Measurements from ENCODE around the gene GPR82.

The GPR82 gene

DNA sequence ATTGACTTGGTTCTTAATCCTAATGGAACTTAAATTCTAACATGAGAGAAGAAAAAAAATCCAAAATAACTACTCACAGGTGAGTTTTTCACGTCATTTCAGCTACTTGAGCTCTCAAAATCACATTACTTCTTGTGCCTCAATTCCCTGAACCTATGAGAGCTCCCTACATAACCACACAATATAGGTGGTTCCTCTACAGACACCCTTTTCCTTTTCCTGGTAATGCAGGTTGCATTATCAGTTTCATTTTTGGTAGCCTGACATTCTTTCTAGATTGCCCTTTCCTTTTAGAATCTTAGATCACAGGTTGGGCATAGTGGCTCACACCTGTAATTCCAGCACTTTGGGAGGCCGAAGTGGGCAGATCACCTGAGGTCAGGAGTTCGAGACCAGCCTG is 31.0 kb upstream of the GPR82 start:
- H3K4me2 ChIP-seq (ENCODE audit: low read length), result no peak overlapping the region
- TF ChIP-seq, protein P1, sequence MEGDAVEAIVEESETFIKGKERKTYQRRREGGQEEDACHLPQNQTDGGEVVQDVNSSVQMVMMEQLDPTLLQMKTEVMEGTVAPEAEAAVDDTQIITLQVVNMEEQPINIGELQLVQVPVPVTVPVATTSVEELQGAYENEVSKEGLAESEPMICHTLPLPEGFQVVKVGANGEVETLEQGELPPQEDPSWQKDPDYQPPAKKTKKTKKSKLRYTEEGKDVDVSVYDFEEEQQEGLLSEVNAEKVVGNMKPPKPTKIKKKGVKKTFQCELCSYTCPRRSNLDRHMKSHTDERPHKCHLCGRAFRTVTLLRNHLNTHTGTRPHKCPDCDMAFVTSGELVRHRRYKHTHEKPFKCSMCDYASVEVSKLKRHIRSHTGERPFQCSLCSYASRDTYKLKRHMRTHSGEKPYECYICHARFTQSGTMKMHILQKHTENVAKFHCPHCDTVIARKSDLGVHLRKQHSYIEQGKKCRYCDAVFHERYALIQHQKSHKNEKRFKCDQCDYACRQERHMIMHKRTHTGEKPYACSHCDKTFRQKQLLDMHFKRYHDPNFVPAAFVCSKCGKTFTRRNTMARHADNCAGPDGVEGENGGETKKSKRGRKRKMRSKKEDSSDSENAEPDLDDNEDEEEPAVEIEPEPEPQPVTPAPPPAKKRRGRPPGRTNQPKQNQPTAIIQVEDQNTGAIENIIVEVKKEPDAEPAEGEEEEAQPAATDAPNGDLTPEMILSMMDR (IDR thresholded peaks at IDR 0.05), result no peak
- H3K27me3 ChIP-seq (ENCODE audit: control insufficient read depth, insufficient read depth, low read length), result no peaks in the 10 kb centered on the region
- no peak overlapping the region for H3K27ac ChIP-seq
- H3K79me2 ChIP-seq, result no peaks in the 10 kb centered on the region
- H3K36me3 ChIP-seq (ENCODE audit: control insufficient read depth, insufficient read depth, low read length), result no peaks in the 10 kb centered on the region
- H3K9me3 ChIP-seq (ENCODE audit: control insufficient read depth, low read length), result no peaks in the 10 kb centered on the region
- no peak overlapping the region for H3K9ac ChIP-seq
- H2AFZ ChIP-seq, result no peak overlapping the region
- no peaks in the 10 kb centered on the region for H3K4me1 ChIP-seq
- H3K4me3 ChIP-seq (ENCODE audit: low read depth, low read length), result no peak overlapping the region

DNA sequence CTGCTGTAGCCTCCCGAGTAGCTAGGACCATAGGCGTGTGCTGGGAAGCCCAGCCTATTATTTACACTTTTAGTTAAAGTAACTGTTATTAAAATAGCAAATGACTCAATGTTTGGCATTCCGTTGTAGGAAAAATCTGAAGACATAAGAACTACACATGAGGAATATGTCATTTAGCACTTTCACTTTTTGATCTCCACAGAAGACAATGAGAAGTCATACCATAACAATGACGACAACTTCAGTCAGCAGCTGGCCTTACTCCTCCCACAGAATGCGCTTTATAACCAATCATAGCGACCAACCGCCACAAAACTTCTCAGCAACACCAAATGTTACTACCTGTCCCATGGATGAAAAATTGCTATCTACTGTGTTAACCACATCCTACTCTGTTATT is 28.6 kb upstream of the GPR82 start:
- TF ChIP-seq, protein P1 (IDR thresholded peaks at IDR 0.05), result no peak
- Histone ChIP-seq H3K27me3 (ENCODE audit: control insufficient read depth, insufficient read depth, low read length) (no peaks in the 10 kb centered on the region), H3K4me2 (ENCODE audit: low read length) (no peak overlapping the region), H3K4me3 (ENCODE audit: low read depth, low read length) (no peak overlapping the region), H3K4me1 (no peaks in the 10 kb centered on the region), H3K9ac (no peak overlapping the region), H3K79me2 (no peaks in the 10 kb centered on the region), H3K9me3 (ENCODE audit: control insufficient read depth, low read length) (no peaks in the 10 kb centered on the region), H2AFZ (no peak overlapping the region), H3K27ac (no peak overlapping the region), H3K36me3 (ENCODE audit: control insufficient read depth, insufficient read depth, low read length) (no peaks in the 10 kb centered on the region)

DNA sequence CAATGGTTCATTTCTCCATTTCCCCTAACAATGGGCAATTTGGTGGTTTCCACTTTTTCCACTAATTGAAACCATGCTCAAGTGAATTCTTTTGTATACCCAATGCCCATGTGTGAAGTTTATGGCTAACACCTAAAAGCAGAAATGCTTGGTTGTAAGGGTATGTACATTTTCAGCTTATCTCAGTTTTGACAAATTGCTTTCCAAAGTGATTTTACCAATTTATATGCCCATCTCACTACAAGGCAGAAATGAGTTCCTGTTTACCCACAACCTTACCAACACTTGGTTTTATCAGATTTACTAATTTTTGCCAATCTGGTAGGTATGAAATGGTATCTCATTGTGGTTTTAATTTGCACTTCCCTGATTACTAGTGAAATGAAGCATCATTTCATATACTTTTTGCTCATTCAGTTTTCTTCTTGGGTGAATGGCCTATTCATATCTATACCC is 20.4 kb upstream of the GPR82 start:
- Histone ChIP-seq H3K4me1 (no peaks in the 10 kb centered on the region), H3K79me2 (no peaks in the 10 kb centered on the region), H3K4me2 (ENCODE audit: low read length) (no peak overlapping the region), H3K36me3 (ENCODE audit: control insufficient read depth, insufficient read depth, low read length) (no peaks in the 10 kb centered on the region), H3K9ac (no peak overlapping the region), H3K27ac (no peak overlapping the region), H3K27me3 (ENCODE audit: control insufficient read depth, insufficient read depth, low read length) (no peaks in the 10 kb centered on the region), H2AFZ (no peak overlapping the region), H3K4me3 (ENCODE audit: low read depth, low read length) (no peak overlapping the region), H3K9me3 (ENCODE audit: control insufficient read depth, low read length) (no peaks in the 10 kb centered on the region)
- TF ChIP-seq, protein P1 (IDR thresholded peaks at IDR 0.05), result no peak

DNA sequence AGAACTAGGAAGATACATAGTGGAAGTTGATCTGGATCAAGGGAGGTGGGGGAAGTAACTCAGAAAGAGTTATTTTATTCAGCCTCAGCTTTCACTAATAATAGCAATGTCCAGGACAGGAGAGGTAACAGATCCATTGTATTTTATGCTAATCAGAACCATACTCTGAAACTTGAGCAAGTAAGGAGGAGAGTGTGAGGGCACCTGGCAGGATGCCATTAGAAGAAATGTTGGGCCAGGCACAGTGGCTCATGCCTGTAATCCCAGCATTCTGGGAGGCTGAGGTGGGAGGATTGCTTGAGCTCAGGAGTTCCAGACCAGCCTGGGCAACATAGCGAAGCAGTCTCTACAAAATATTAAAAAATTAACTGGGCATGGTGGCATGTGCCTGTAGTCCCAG is 18.9 kb upstream of the GPR82 start:
- TF ChIP-seq, protein P1 (IDR thresholded peaks at IDR 0.05), result no peak
- H3K4me2 ChIP-seq (ENCODE audit: low read length), result no peak overlapping the region
- H2AFZ ChIP-seq, result no peak overlapping the region
- H3K4me3 ChIP-seq (ENCODE audit: low read depth, low read length), result no peak overlapping the region
- no peak overlapping the region for H3K27ac ChIP-seq
- no peak overlapping the region for H3K9ac ChIP-seq
- H3K4me1 ChIP-seq, result no peaks in the 10 kb centered on the region
- H3K9me3 ChIP-seq (ENCODE audit: control insufficient read depth, low read length), result no peaks in the 10 kb centered on the region
- H3K79me2 ChIP-seq, result no peaks in the 10 kb centered on the region
- H3K27me3 ChIP-seq (ENCODE audit: control insufficient read depth, insufficient read depth, low read length), result no peaks in the 10 kb centered on the region
- no peaks in the 10 kb centered on the region for H3K36me3 ChIP-seq (ENCODE audit: control insufficient read depth, insufficient read depth, low read length)

DNA sequence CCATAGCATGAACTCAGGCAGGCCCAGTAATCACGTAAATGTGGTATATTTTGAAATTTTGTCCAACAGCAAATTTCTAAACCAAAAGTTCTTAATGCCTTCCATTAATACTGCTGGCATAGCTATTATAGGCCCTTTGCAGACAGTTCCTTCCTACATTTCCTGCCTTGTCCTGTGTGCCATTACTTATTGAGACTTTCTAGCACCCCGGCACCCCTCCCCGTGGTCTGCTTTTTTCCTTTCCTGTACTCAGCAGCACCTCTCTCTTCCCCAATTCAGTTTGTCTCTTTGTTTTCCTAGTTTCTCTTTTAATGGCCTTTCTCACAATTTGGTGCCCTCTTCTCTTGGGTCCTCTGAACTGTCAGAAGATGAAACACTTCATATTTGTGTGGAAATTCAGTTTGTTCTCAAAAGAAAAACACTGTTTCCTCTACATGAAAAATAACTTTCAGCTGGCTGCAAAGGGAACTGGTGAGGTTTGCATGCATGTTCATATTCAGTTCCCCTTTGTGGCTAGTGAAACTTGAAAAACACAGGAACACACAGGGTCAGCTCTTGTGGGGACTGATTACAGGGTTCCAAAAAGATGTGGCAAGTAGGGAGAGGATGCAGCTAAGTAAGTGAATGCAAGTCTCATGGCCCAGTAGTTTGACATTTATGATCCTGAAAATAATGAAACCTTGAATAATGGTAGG is 18.2 kb upstream of the GPR82 start:
- H3K4me2 ChIP-seq (ENCODE audit: low read length), result no peak overlapping the region
- no peaks in the 10 kb centered on the region for H3K36me3 ChIP-seq (ENCODE audit: control insufficient read depth, insufficient read depth, low read length)
- no peak overlapping the region for H3K9ac ChIP-seq
- no peaks in the 10 kb centered on the region for H3K79me2 ChIP-seq
- no peaks in the 10 kb centered on the region for H3K9me3 ChIP-seq (ENCODE audit: control insufficient read depth, low read length)
- TF ChIP-seq, protein P1 (IDR thresholded peaks at IDR 0.05), result no peak
- no peaks in the 10 kb centered on the region for H3K27me3 ChIP-seq (ENCODE audit: control insufficient read depth, insufficient read depth, low read length)
- no peak overlapping the region for H2AFZ ChIP-seq
- H3K4me1 ChIP-seq, result no peaks in the 10 kb centered on the region
- H3K4me3 ChIP-seq (ENCODE audit: low read depth, low read length), result no peak overlapping the region
- no peak overlapping the region for H3K27ac ChIP-seq

Data from parathyroid adenoma (tissue), 2 donors.